Thoracic aorta (tissue), 2 donors: ENCODE measurements around the gene ZNF74. TPM values are rescaled to one million over a fixed set of nuclear protein-coding genes. Genes with fewer than 3 reads are reported as not detected.

Source experiments
- ATAC-seq: fragments of 150-250 bp; one replicate; pipeline ENCODE4 v1.8.0; 2017; ENCODE audit warnings: low read depth; ENCODE audit not compliant: insufficient number of reproducible peaks, low FRiP score
- DNase-seq: peaks from one replicate; pipeline ENCODE4 v3.0.0-alpha.2; 2020; ENCODE audit warnings: low spot score
- H3K27ac ChIP-seq, 2 donors: fragments of 200-600 bp; sonication (generic); 1 replicate in 1 of 2; 2 replicates in 1 of 2; pipeline ENCODE4 v1.5.1; 2016; ENCODE audit warnings: mild to moderate bottlenecking in 2 of 2, moderate library complexity in 2 of 2
- H3K27me3 ChIP-seq: fragments of 200-600 bp; sonication (generic); replicated peaks from 2 replicates; pipeline ENCODE4 v1.6.0; 2016; ENCODE audit warnings: mild to moderate bottlenecking; ENCODE audit not compliant: insufficient read depth
- H3K36me3 ChIP-seq: fragments of 200-600 bp; sonication (generic); one replicate; pipeline ENCODE4 v1.5.1; 2016
- H3K4me1 ChIP-seq, 2 donors: fragments of 200-600 bp; sonication (generic); 1 replicate in 1 of 2; 2 replicates in 1 of 2; pipeline versions ENCODE4 v1.5.1 to v1.6.0; 2016; ENCODE audit warnings: low read depth in 2 of 2, mild to moderate bottlenecking in 1 of 2; ENCODE audit not compliant: control insufficient read depth in 1 of 2
- H3K4me3 ChIP-seq: fragments of 200-600 bp; sonication (generic); 2 replicates; pipeline ENCODE4 v1.5.1; 2016; ENCODE audit warnings: mild to moderate bottlenecking
- H3K9me3 ChIP-seq: fragments of 200-600 bp; sonication (generic); 2 replicates; pipeline ENCODE4 v1.5.1; 2016
- CTCF ChIP-seq: fragments of 200-600 bp; sonication (generic); IDR thresholded peaks from one replicate; pipeline ENCODE4 v1.5.1; 2019; ENCODE audit warnings: antibody characterized with exemption
- total RNA-seq, 2 donors: library from RNA; depleted of rRNA; stranded (reverse); fragments of >200 nt; gene quantifications; one replicate each; pipeline versions ENCODE4 v1.1.0 to v1.2.3, GENCODE V29; 2016

The ZNF74 gene
- total RNA-seq, 2 donors from 2014 or later, result 8.5 to 13.8 TPM

GRCh38 chr22:20418211-20418788 is 24.3 kb downstream of the ZNF74 start:
- no peaks in the 10 kb centered on the region for H3K36me3 ChIP-seq
- H3K4me1 ChIP-seq, result peaks cover 5 to 18% of the 10 kb centered on the region in 2 donors
- H3K4me3 ChIP-seq, result peak overlapping the region; percentile 67
- H3K9me3 ChIP-seq, result no peaks in the 10 kb centered on the region
- peak; percentile 74 for TF ChIP-seq CTCF
- no peak for DNase-seq
- ATAC-seq, result peak; percentile 77
- no peaks in the 10 kb centered on the region for H3K27me3 ChIP-seq
- H3K27ac ChIP-seq, result peak overlapping the region in 1 of 2 donors; percentile 42

DNA sequence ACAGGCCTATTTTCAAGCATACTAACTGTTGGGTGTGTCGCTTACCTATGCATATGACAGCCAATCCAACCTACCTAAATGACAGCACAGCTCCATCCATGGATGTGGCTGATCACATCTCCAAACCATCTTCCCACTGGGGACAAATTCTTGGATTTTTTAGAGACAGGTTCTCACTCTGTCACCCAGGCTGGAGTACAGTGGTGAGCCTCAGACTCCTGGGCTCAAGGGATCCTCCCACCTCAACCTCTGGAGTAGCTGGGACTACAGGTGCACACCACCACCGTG is 25.7 kb downstream of the ZNF74 start:
- H3K27ac ChIP-seq, result no peak overlapping the region
- no peak for TF ChIP-seq CTCF
- no peak for DNase-seq
- no peaks in the 10 kb centered on the region for H3K27me3 ChIP-seq
- no peak for ATAC-seq
- H3K9me3 ChIP-seq, result no peaks in the 10 kb centered on the region
- H3K36me3 ChIP-seq, result no peaks in the 10 kb centered on the region
- H3K4me1 ChIP-seq, result peaks cover 10 to 32% of the 10 kb centered on the region in 2 donors
- no peak overlapping the region for H3K4me3 ChIP-seq

DNA sequence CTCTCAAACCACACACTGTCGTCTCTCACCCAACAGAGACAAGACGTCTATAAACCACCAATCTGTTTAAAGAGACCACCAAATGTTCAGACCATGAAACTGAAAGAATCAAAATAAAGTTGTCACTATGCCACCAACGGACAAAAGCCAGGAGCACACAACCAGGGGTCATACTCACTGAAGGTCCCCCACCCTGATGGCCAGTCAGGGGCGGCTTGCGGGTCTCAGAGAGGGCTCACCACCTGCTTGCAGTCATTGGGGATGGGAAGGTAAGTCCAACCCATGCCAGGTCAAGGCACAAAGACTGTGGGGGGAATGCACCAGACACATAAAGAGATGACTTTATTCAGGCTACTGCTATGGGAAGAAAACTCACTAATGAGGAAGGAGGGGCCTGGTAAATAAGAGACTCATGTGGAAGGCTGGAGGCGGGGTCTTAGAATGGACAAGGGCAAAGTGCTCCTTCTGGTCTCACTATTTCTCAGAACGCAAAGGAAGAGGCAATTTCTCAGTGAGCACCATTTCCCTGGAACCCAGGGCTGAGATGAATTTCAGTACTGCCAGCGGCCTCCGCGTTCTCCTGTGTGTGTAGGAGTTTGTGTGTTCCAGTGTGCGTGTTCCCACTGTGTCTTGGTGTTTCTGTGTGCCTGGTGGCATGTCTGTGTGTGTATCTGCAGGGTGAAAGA is 26.3 kb downstream of the ZNF74 start:
- H3K4me3 ChIP-seq, result no peak overlapping the region
- ATAC-seq (no peak), DNase-seq (no peak)
- no peak overlapping the region for H3K27ac ChIP-seq
- no peaks in the 10 kb centered on the region for H3K36me3 ChIP-seq
- no peaks in the 10 kb centered on the region for H3K27me3 ChIP-seq
- peaks cover 10 to 38% of the 10 kb centered on the region in 2 donors for H3K4me1 ChIP-seq
- TF ChIP-seq CTCF, result no peak
- no peaks in the 10 kb centered on the region for H3K9me3 ChIP-seq

DNA sequence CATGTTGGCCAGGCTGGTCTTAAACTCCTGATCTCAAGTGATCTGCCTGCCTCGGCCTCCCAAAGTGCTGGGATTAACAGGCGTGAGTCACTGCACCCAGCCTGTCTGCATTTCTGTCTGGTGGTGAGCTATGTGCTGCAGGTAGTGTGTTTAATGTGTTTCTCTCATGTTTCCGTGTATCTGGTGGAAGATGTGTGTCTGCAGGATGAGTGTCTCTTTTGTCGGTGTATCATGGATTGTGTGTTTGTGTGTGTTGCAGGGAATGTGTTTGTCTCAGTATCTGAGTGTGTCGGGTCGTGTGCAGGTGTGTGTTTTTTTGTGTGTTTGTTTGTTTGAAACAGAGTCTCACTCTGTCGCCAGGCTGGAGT is 27.5 kb downstream of the ZNF74 start:
- TF ChIP-seq CTCF, result no peak
- DNase-seq (no peak), ATAC-seq (no peak)
- H3K27me3 ChIP-seq, result no peaks in the 10 kb centered on the region
- H3K27ac ChIP-seq, result no peak overlapping the region
- H3K36me3 ChIP-seq, result peaks cover 4% of the 10 kb centered on the region
- peaks cover 10 to 39% of the 10 kb centered on the region in 2 donors for H3K4me1 ChIP-seq
- H3K4me3 ChIP-seq, result no peak overlapping the region
- no peaks in the 10 kb centered on the region for H3K9me3 ChIP-seq

DNA sequence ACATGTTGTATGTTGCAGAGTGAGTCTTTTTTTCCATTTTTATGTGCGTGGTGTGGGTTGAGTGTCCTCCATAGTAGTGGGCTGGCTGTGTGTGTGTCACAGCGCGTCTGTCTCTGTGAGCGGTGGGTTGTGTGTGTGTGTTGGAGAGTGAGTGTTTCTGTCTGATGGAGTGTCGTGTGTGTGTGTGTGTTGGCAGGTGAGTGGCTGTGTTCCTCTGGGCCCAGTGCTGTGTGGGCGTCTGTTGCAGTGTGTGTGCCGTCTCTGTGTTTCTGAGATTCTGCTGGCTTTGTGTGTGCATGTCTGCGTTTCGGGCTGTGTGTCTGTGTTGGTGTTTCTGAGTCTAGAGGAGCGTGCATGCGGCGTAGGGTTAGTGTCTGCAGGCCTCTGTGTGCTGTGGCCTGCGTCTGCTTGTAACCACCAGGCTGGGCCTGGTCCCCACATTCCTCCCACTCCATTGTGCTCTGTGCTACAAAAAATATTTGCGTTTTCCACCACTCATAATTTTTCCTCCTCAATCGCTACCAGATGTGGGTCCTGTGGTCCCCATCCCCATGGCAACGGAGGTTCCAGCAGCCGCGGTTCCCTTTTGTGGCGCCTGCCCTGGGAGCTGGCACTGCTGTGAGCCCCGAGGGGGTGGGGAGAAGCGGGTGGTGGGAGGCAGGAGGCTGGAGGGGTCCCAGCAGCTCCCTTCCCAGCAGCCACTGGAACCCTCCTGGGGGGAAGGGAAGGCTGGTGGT is 28.5 kb downstream of the ZNF74 start:
- Histone ChIP-seq H3K36me3 (peaks cover 13% of the 10 kb centered on the region), H3K4me3 (no peak overlapping the region), H3K27me3 (no peaks in the 10 kb centered on the region), H3K9me3 (no peaks in the 10 kb centered on the region), H3K4me1 (peaks cover 10 to 39% of the 10 kb centered on the region in 2 donors), H3K27ac (peak overlapping the region in 1 of 2 donors; percentile 12)
- ATAC-seq, result no peak
- DNase-seq, result no peak
- TF ChIP-seq CTCF, result no peak
